ENCODE measurements around the gene SIRT6. TPM values are rescaled to one million over a fixed set of nuclear protein-coding genes. Genes with fewer than 3 reads are reported as not detected.

Gene SIRT6
- total and polyA plus RNA-seq, 10 of the 15 experiments (the other 5 are each of a cell fraction or from before 2014, with no cell fraction given): 1.3 to 49.6 (median 24.2) TPM

DNA sequence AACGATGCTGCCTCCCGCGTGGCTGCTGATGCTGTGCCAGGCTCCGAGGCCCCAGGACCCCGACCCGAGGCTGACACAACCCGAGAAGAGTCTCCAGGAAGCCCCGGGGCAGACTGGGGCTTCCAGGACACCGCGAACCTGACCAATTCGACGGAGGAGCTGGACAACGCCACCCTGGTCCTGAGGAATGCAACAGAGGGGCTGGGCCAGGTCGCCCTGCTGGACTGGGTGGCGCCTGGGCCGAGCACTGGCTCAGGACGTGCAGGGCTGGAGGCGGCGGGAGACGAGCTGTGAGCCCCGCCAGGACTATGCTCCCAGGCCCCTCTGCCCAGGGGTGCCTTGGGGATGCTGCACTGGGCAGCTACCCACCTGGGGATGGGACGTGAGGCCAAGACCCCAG, 10.7 kb downstream of the SIRT6 start (continued):
- TF ChIP-seq, protein P1, sequence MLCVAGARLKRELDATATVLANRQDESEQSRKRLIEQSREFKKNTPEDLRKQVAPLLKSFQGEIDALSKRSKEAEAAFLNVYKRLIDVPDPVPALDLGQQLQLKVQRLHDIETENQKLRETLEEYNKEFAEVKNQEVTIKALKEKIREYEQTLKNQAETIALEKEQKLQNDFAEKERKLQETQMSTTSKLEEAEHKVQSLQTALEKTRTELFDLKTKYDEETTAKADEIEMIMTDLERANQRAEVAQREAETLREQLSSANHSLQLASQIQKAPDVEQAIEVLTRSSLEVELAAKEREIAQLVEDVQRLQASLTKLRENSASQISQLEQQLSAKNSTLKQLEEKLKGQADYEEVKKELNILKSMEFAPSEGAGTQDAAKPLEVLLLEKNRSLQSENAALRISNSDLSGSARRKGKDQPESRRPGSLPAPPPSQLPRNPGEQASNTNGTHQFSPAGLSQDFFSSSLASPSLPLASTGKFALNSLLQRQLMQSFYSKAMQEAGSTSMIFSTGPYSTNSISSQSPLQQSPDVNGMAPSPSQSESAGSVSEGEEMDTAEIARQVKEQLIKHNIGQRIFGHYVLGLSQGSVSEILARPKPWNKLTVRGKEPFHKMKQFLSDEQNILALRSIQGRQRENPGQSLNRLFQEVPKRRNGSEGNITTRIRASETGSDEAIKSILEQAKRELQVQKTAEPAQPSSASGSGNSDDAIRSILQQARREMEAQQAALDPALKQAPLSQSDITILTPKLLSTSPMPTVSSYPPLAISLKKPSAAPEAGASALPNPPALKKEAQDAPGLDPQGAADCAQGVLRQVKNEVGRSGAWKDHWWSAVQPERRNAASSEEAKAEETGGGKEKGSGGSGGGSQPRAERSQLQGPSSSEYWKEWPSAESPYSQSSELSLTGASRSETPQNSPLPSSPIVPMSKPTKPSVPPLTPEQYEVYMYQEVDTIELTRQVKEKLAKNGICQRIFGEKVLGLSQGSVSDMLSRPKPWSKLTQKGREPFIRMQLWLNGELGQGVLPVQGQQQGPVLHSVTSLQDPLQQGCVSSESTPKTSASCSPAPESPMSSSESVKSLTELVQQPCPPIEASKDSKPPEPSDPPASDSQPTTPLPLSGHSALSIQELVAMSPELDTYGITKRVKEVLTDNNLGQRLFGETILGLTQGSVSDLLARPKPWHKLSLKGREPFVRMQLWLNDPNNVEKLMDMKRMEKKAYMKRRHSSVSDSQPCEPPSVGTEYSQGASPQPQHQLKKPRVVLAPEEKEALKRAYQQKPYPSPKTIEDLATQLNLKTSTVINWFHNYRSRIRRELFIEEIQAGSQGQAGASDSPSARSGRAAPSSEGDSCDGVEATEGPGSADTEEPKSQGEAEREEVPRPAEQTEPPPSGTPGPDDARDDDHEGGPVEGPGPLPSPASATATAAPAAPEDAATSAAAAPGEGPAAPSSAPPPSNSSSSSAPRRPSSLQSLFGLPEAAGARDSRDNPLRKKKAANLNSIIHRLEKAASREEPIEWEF (IDR thresholded peaks at IDR 0.05; ENCODE audit: insufficient replicate concordance, low read depth, low read length): no peak

DNA sequence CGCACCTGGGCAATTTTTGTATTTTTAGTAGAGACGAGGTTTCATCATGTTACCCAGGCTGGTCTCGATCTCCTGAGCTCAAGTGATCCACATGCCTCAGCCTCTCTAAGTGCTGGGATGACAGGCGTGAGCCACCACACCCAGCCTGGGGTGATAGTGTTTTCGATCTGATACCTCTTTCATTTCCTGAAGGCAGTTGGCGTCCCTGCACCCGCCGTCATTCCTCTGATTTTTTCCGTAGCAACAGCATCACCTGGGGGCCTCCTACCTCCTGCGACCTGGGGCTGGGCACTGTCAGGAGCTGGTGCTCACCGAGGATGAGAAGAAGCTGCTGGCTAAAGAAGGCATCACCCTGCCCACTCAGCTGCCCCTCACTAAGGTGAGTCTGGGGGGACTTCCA, 18.1 kb downstream of the SIRT6 start:
- no peak for FAIRE-seq
- CTCF ChIA-PET: interaction anchor here (0.7 to 1.0 kb wide), 3 partner anchors 22 to 37 kb away, joined by 3 read pairs; no protein-coding TSS in a partner anchor
- no TSS peak for BruUV-seq (replicated peaks)
- TF ChIP-seq BCL11A (IDR thresholded peaks at IDR 0.05; ENCODE audit: low read depth, low read length) (no peak), ZNF622 (IDR thresholded peaks at IDR 0.05) (no peak), SP1 (IDR thresholded peaks at IDR 0.05; ENCODE audit: low read depth, low read length) (no peak), EP300 (IDR thresholded peaks at IDR 0.05; ENCODE audit: borderline replicate concordance in 1 of 2, control insufficient read depth in 1 of 2, low read depth in 2 of 2, low read length in 2 of 2) (no peak), IKZF1 (conservative IDR thresholded peaks at IDR 0.05) (no peak)
- TF ChIP-seq, protein P2, sequence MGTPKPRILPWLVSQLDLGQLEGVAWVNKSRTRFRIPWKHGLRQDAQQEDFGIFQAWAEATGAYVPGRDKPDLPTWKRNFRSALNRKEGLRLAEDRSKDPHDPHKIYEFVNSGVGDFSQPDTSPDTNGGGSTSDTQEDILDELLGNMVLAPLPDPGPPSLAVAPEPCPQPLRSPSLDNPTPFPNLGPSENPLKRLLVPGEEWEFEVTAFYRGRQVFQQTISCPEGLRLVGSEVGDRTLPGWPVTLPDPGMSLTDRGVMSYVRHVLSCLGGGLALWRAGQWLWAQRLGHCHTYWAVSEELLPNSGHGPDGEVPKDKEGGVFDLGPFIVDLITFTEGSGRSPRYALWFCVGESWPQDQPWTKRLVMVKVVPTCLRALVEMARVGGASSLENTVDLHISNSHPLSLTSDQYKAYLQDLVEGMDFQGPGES (IDR thresholded peaks at IDR 0.05): no peak
- TF ChIP-seq, protein P3, sequence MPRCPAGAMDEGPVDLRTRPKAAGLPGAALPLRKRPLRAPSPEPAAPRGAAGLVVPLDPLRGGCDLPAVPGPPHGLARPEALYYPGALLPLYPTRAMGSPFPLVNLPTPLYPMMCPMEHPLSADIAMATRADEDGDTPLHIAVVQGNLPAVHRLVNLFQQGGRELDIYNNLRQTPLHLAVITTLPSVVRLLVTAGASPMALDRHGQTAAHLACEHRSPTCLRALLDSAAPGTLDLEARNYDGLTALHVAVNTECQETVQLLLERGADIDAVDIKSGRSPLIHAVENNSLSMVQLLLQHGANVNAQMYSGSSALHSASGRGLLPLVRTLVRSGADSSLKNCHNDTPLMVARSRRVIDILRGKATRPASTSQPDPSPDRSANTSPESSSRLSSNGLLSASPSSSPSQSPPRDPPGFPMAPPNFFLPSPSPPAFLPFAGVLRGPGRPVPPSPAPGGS (IDR thresholded peaks at IDR 0.05; ENCODE audit: borderline replicate concordance, insufficient read depth, low read depth, low read length, poor library complexity, severe bottlenecking): no peak
- TF ChIP-seq, protein P1 (IDR thresholded peaks at IDR 0.05; ENCODE audit: insufficient replicate concordance, low read depth, low read length): no peak

More for the DNA sequence above, 18.1 kb downstream of the SIRT6 start:
- Histone ChIP-seq H3K27ac (ENCODE audit: control insufficient read depth, insufficient read depth) (no peak overlapping the region), H2AFZ (ENCODE audit: control insufficient read depth, low read depth, low read length) (no peak overlapping the region), H3K79me2 (ENCODE audit: control insufficient read depth, insufficient read depth, low read length) (no peaks in the 10 kb centered on the region), H3K27me3 (replicated peaks in 1 of 2; ENCODE audit: control insufficient read depth in 2 of 2, insufficient read depth in 2 of 2, low read length in 1 of 2) (no peaks in the 10 kb centered on the region), H3K4me3 (no peak overlapping the region), H3K9me3 (replicated peaks; ENCODE audit: control insufficient read depth, insufficient read depth, low read length) (no peaks in the 10 kb centered on the region), H3K9ac (ENCODE audit: control insufficient read depth, insufficient read depth, low read length) (no peak overlapping the region), H3K4me2 (ENCODE audit: control insufficient read depth, insufficient read depth) (no peak overlapping the region), H3K36me3 (ENCODE audit: control insufficient read depth in 2 of 2, insufficient read depth in 2 of 2, low read length in 1 of 2) (no peaks in the 10 kb centered on the region), H4K20me1 (ENCODE audit: control insufficient read depth, insufficient read depth) (no peaks in the 10 kb centered on the region), H3K4me1 (ENCODE audit: control insufficient read depth, insufficient read depth, low read length) (no peaks in the 10 kb centered on the region)
- intact Hi-C loops (cut with micrococcal nuclease; ENCODE audit: unreplicated experiment) (no loop called here), in situ Hi-C loops (cut with MboI) (no loop called here)
- ATAC-seq (no peak), DNase-seq (ENCODE audit: low read depth, low spot score) (no peak)
- 46% methylated on average over 11 of the region's 11 CpGs for WGBS (ENCODE audit: insufficient coverage, insufficient replicate concordance, low lambda C conversion rate, missing lambda C conversion rate)
- ChIA-PET RAD21 (ENCODE audit: unreplicated experiment) (interaction anchor here (0.6 to 0.7 kb wide), 2 partner anchors 27 to 255 kb away, joined by 3 to 5 read pairs; no protein-coding TSS in a partner anchor), POLR2A (interaction anchor here (0.7 kb wide), 1 partner anchor 260 kb away, joined by 7 read pairs; no protein-coding TSS in a partner anchor), SMC1A (ENCODE audit: uncharacterized antibody, unreplicated experiment) (no interaction called here)
